HCT116 (cell line): Measurements from ENCODE around the gene COX5B. TPM values are rescaled to one million over a fixed set of nuclear protein-coding genes. Genes with fewer than 3 reads are reported as not detected.

Experiments
- ATAC-seq: fragments of 200-7000 bp; cut with Tn5 transposase; 2 replicates; pipeline ENCODE4 v1.9.1; 2020; ENCODE audit warnings: mild to moderate bottlenecking, moderate library complexity
- BruUV-seq: library from RNA; stranded (reverse); fragments of 400-500 nt; replicated peaks from 2 replicates; lab custom pipeline; 2021; lab: Mats Ljungman, UMichigan
- CTCF ChIA-PET: fragments of 300-600 bp; sonication (Branson Sonifier 250); formaldehyde crosslinking; loops from one replicate; lab custom pipeline; 2021; ENCODE audit warnings: antibody characterized with exemption; lab: Charles Lee
- POLR2A ChIA-PET: fragments of 300-600, 350-600 bp; sonication (Branson Sonifier 250); formaldehyde crosslinking; loops from one replicate; lab custom pipeline; 2021; ENCODE audit warnings: antibody characterized with exemption; lab: Charles Lee
- RAD21 ChIA-PET, 2 experiments: fragments of 300-600 bp; sonication (Branson Sonifier 250); formaldehyde crosslinking; loops; one replicate each; lab custom pipeline; 2023; ENCODE audit warnings: low total read pairs in 2 of 2; ENCODE audit not compliant: uncharacterized antibody in 2 of 2, unreplicated experiment in 2 of 2, low non-redundant PET in 1 of 2; lab: Charles Lee
- DNase-seq: peaks from one replicate; pipeline ENCODE4 v3.0.0-alpha.2; 2010; ENCODE audit warnings: low read depth, low spot score
- H2AFZ ChIP-seq: fragments of 200-600 bp; shearing (Covaris generic), sonication (generic); 2 replicates; pipeline ENCODE4 v1.6.1; 2017; ENCODE audit warnings: low read depth, mixed run types, mixed read lengths, antibody characterized with exemption, low read length; ENCODE audit not compliant: poor library complexity, severe bottlenecking
- H3K27ac ChIP-seq: 2 replicates; pipeline ENCODE4 v1.5.1; 2012; ENCODE audit warnings: low read depth, low read length
- H3K27me3 ChIP-seq: fragments of 200-600 bp; sonication (generic); 2 replicates; pipeline ENCODE4 v1.6.1; 2016; ENCODE audit warnings: mixed run types, low read length, mixed read lengths; ENCODE audit not compliant: insufficient read depth
- H3K36me3 ChIP-seq, 2 experiments: fragments of 200-500 bp in 1 of 2; fragments of 200-600 bp in 1 of 2; sonication (Bioruptor generic) in 1 of 2; sonication (generic) in 1 of 2; 2 replicates each; pipeline versions ENCODE4 v1.5.1 to v1.6.1; 2014 to 2016; ENCODE audit warnings: low read length in 2 of 2, inconsistent platforms in 1 of 2, mixed read lengths in 1 of 2, mixed run types in 1 of 2; ENCODE audit not compliant: insufficient read depth in 2 of 2, control insufficient read depth in 1 of 2
- H3K4me1 ChIP-seq, 2 experiments: fragments of 200-600 bp in 1 of 2; sonication (generic) in 1 of 2; 2 replicates each; pipeline versions ENCODE4 v1.5.1 to v1.6.1; 2012 to 2017; ENCODE audit warnings: low read length in 2 of 2, inconsistent platforms in 1 of 2, mild to moderate bottlenecking in 1 of 2, mixed read lengths in 1 of 2, mixed run types in 1 of 2, moderate library complexity in 1 of 2; ENCODE audit not compliant: insufficient read depth in 2 of 2, control insufficient read depth in 1 of 2
- H3K4me2 ChIP-seq: fragments of 200-600 bp; sonication (generic); 2 replicates; pipeline ENCODE4 v1.6.1; 2017; ENCODE audit warnings: mixed run types, low read length, mixed read lengths
- H3K4me3 ChIP-seq, 2 experiments: fragments of 200-600 bp in 1 of 2; sonication (generic) in 1 of 2; replicated peaks in 1 of 2; 2 replicates each; pipeline ENCODE4 v1.5.1; 2011 to 2016; ENCODE audit warnings: low read length in 2 of 2, control low read depth in 1 of 2, low read depth in 1 of 2, mild to moderate bottlenecking in 1 of 2, mixed read lengths in 1 of 2, mixed run types in 1 of 2
- H3K79me2 ChIP-seq: fragments of 200-600 bp; sonication (generic); 2 replicates; pipeline ENCODE4 v1.6.1; 2017; ENCODE audit warnings: mild to moderate bottlenecking, mixed run types, low read length, moderate library complexity, mixed read lengths; ENCODE audit not compliant: insufficient read depth
- H3K9ac ChIP-seq: fragments of 200-600 bp; sonication (generic); 2 replicates; pipeline ENCODE4 v1.6.1; 2016; ENCODE audit warnings: low read length, mixed read lengths
- H3K9me2 ChIP-seq: fragments of 200-600 bp; sonication (generic), shearing (Covaris generic); 2 replicates; pipeline ENCODE4 v1.6.1; 2017; ENCODE audit warnings: mixed run types, mild to moderate bottlenecking, moderate library complexity; ENCODE audit not compliant: insufficient read depth
- H3K9me3 ChIP-seq, 2 experiments: fragments of 200-500 bp in 1 of 2; fragments of 200-600 bp in 1 of 2; sonication (Bioruptor generic) in 1 of 2; sonication (generic) in 1 of 2; 2 replicates each; pipeline ENCODE4 v1.6.1; 2014 to 2017; ENCODE audit warnings: low read length in 2 of 2, mixed read lengths in 2 of 2, inconsistent platforms in 1 of 2, low read depth in 1 of 2, mild to moderate bottlenecking in 1 of 2, mixed run types in 1 of 2, moderate library complexity in 1 of 2; ENCODE audit not compliant: control insufficient read depth in 1 of 2, insufficient read depth in 1 of 2
- H4K20me1 ChIP-seq: fragments of 200-600 bp; sonication (generic), shearing (Covaris generic); 2 replicates; pipeline ENCODE4 v1.6.1; 2017; ENCODE audit warnings: mixed run types, mild to moderate bottlenecking, moderate library complexity; ENCODE audit not compliant: insufficient read depth
- CBX3 ChIP-seq: IDR thresholded peaks from 2 replicates; pipeline ENCODE4 v1.6.1; 2012; ENCODE audit warnings: low read depth
- CTCF ChIP-seq, 3 experiments: fragments of 200-600 bp in 1 of 3; sonication (generic) in 1 of 3; IDR thresholded peaks in 2 of 3; conservative IDR thresholded peaks in 1 of 3; 2 replicates each; pipeline ENCODE4 v1.5.1; 2012 to 2017; ENCODE audit warnings: low read depth in 2 of 3, low read length in 2 of 3, antibody characterized with exemption in 1 of 3, borderline replicate concordance in 1 of 3, control low read depth in 1 of 3, mild to moderate bottlenecking in 1 of 3, mixed read lengths in 1 of 3, mixed run types in 1 of 3, moderate library complexity in 1 of 3; ENCODE audit not compliant: insufficient read depth in 1 of 3
- EZH2phosphoT487 ChIP-seq: fragments of 200-600 bp; IDR thresholded peaks from 2 replicates; pipeline ENCODE4 v1.6.1; 2018; ENCODE audit warnings: antibody characterized with exemption, borderline replicate concordance
- JUND ChIP-seq: IDR thresholded peaks from 2 replicates; pipeline ENCODE4 v1.6.1; 2012
- POLR2A ChIP-seq: IDR thresholded peaks from 2 replicates; pipeline ENCODE4 v1.7.0; 2011; ENCODE audit warnings: borderline replicate concordance; ENCODE audit not compliant: insufficient read depth, insufficient read length; ENCODE audit errors: extremely low read depth
- POLR2AphosphoS5 ChIP-seq: IDR thresholded peaks from 2 replicates; pipeline ENCODE4 v1.6.1; 2011; ENCODE audit warnings: mild to moderate bottlenecking, low read depth, low read length, moderate library complexity
- REST ChIP-seq: IDR thresholded peaks from 2 replicates; pipeline ENCODE4 v1.6.1; 2012; ENCODE audit warnings: low read depth
- intact Hi-C: fragments of 100-400 bp; cut with micrococcal nuclease; formaldehyde crosslinking; loops from 2 replicates; pipeline ENCODE4 v1.10.0; 2022
- total RNA-seq: library from RNA; stranded (reverse); gene quantifications from one replicate; pipeline ENCODE4 v1.2.1, GENCODE V29; 2021; ENCODE audit not compliant: unreplicated experiment

Gene COX5B
- total RNA-seq, 1 experiment from 2014 or later: 283 TPM

- Histone ChIP-seq H2AFZ (no peak overlapping the region), H3K9me2 (no peaks in the 10 kb centered on the region), H3K4me1 (peaks cover 0 to 13% of the 10 kb centered on the region in 2 experiments; a peak in 2 of 4 replicates), H3K4me2 (no peak overlapping the region), H4K20me1 (no peaks in the 10 kb centered on the region), H3K27ac (no peak overlapping the region), H3K27me3 (no peaks in the 10 kb centered on the region), H3K4me3 (no peak overlapping the region), H3K9ac (no peak overlapping the region), H3K79me2 (peaks cover 28% of the 10 kb centered on the region), H3K9me3 (no peaks in the 10 kb centered on the region), H3K36me3 (no peaks in the 10 kb centered on the region; a peak in 1 of 4 replicates)
- no peak for TF ChIP-seq CBX3
- TF ChIP-seq EZH2phosphoT487: no peak
- no peak for TF ChIP-seq POLR2AphosphoS5
- no peak for TF ChIP-seq REST
- no peak for TF ChIP-seq CTCF (IDR thresholded peaks at IDR 0.05 in 2 of 3, conservative IDR thresholded peaks at IDR 0.05 in 1 of 3; ENCODE audit: borderline replicate concordance in 1 of 3, insufficient read depth in 1 of 3, low read depth in 2 of 3, low read length in 2 of 3)
- no peak for TF ChIP-seq JUND
- TF ChIP-seq POLR2A: no peak
- no TSS peak for BruUV-seq
- POLR2A ChIA-PET: no interaction called here
- RAD21 ChIA-PET: no interaction called here
- no peak for ATAC-seq
- intact Hi-C loops: no loop called here
- DNase-seq: no peak
- CTCF ChIA-PET: no interaction called here
These were observed 12.3 kb downstream of the COX5B start for GRCh38 chr2:97657986-97658690.
